HG02884 (cell line): ENCODE measurements around the gene ATG7.
"Not testable (repeated sequence)": the region's sequence is repeated elsewhere in the genome, so short reads cannot be mapped to it uniquely, and the experiment has no call there.

Experiments
- ATAC-seq: cut with Tn5 transposase; IDR thresholded peaks from one replicate; pipeline ENCODE4 v1.9.1; 2021; ENCODE audit warnings: mild to moderate bottlenecking, moderate library complexity; ENCODE audit not compliant: unreplicated experiment

The ATG7 gene

DNA sequence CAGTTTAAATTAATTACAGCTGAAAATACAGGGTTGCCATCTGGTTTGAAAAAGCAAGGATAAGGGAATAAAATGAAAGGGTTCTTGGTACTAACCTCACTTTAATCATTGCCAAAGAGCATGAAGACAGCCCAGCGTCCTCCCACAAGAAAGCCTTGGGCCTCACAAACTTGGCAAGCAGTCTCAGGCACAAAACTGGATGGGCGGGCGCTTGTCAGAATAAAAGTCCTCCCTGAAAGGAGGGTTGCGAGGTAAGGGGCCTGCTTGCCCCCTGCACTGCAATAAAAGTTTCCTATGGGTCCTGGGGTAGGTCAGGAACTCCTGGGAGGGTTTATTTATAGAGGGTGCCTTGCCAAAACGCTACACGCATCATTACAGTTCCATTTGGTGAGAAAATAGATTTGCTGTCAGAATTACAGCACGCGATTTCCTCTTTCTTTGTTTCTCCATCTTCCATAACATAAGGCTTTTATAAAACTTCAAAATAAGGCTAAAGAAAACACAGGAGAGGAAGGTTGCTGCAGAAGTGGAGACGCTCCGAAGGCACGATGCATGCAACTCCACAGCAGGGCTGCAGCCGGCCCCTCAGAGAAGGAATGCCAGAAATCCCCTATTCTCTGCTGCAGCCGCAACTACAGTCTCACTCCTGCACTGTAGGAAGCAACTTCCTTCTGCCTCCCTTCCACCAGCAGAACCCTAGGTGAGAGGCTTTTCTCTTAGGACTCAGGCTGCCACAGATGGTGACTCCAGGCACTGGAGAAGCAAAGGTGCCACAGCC, 310.2 kb downstream of the ATG7 start:
- ATAC-seq, result peak; percentile 51

DNA sequence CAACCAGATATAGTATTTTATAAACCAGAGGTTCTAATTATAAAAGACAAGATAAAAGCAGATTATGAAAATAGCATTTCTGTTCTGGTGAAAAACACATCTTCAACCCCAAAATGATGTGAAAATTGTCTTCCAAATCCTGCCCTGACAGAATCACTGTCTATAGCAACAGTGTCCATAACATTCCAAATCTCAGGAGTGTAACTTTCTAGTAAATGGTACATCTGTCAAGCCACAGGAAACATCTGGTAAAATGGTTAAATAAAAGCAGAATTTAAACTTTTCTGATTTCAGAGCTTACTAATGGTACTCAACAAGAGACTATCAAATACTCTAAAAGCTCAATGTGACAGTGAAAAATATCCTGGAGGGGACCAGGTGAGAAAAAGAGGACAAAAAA, 311.0 kb downstream of the ATG7 start:
- ATAC-seq, result no peak

DNA sequence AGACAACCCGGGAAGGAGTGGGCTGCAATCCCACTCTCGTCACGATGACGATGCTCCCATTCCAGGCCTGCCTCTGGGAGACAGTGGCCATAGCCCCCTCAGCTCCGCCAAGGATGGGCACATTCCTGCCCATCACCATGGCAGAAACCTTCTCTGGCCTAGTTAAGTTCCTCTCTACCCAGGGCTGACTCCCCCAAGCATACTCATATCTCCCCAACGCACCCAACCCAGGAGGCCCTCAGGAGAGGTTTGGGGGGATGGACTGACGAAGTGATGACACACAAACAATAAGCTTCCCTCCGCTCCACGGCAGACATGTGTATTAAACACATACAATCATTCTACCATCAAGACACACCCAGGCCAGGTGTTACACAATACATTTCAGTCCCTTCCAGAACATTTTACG, 311.4 kb downstream of the ATG7 start:
- no peak for ATAC-seq

- ATAC-seq, result no peak
These were observed 312.4 kb downstream of the ATG7 start for GRCh38 chr3:11584570-11584969.

DNA sequence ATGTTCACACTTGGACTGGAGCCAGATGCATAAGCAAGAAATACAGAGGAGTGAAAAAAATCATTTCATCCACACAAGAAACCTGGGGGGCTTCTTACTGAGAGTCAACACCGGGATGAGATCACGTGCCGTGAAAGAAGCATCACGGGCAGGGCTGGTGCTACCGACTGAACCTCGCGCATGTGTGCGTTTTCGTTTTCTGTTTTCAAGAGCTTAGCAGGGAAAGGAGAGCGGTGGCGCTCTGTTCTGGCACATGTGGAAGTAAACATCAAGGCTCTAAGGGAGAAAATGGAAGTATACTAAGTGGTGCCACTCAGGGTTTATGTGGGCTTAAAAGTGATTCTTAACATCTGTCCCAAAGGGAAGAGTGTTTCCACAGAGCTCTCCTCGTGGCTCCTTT, 315.6 kb downstream of the ATG7 start:
- ATAC-seq, result no peak

DNA sequence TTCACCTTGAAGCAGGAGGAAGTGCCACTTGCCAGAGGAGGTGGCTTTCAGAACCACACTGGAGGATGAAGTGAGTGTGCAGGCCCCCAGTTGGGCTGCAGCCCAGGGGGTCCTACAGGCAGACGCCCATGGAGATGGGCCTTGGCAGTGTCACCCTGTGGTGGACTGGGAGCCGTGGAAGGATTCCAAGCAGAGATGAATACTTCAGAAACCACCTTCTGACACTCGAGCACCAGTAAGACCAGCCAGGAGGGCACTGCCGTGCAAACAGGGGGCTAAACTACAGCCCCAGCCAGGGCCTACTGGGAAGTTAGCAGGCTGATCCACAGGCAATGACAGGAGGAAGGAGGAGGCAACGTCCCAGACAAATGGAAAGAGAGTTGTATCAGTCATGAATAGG, 316.1 kb downstream of the ATG7 start:
- no peak for ATAC-seq

DNA sequence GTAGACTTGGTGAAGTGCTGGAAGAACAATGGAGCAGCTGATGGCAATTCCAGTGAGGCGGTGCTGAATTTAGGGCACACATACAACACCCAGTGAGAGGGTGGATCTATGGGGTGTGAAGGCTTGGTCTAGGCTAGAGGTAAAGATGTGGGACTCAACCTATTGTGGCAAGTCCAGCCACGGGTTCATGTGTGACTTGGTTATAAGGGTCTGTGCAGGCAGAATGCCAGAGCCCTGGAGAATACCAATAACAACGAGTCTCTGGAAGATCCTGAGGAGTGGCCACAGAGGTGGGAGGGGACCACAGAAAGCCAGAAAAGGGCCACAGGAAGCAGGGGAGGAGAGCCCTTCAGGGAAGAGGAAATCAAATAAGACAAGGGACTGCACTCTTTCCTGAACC, 316.6 kb downstream of the ATG7 start:
- no peak for ATAC-seq

DNA sequence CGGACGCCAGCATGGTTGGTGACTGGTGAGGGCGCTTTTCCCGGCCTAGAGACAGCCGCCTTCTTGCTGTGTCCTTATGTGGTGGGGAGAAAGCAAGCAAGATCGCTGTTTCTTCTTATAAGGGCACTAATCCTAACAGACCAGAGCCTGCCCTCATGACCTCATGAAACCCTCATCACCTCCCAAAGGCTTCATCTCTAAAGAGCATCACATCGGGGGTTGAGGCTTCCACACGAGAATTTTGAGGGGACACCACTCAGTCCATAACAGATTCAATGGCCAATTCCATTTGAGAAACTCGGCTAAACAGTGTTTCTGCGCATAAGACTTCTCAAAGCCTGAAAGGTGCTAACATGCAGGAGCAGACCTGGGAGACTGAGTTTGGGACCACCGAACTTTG, 317.5 kb downstream of the ATG7 start:
- ATAC-seq, result no peak

DNA sequence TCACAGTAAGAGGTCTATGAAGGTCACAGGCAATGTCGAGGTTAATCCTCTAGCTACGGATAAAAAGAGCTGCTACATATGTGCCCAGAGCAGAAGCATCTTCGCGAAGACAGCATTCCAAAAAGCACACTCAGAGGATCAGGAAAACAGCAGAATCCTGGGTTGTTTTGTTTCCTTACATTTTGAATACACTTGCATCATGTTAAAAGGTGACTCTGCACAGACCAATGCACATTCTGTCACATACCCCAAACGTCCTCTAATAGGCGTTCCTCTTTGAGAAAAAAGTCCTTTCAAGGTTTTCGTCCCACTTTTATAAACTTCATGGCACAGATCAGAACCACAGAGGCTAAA, 318.8 kb downstream of the ATG7 start:
- ATAC-seq, result no peak

- ATAC-seq, result no peak
These were observed 319.4 kb downstream of the ATG7 start for GRCh38 chr3:11591391-11592282.

- ATAC-seq, result no peak
These were observed 320.5 kb downstream of the ATG7 start for GRCh38 chr3:11592445-11593298.

- ATAC-seq, result no peak
These were observed 321.3 kb downstream of the ATG7 start for GRCh38 chr3:11593318-11594034.

GRCh38 chr3:11595024-11595423, 322.8 kb downstream of the ATG7 start:
- not testable (repeated sequence) for ATAC-seq

DNA sequence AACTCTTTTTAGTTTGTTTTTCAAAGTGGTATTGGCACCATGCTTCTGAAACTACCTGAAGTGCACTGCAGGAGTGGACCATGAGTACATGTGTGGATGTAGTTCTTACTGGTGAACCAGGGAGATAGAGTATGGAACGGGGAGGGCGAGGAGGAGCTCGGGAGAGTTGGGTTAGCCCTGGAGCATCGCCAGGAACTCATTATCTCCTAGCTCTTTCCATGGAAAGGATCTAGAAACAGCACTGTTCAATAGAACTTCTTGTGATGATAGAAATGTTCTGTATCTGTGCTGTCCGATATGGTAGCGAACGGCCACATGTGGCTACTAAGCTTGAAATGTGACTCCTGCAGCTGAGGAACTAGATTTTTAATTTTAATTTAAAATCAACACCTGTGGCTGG, 324.2 kb downstream of the ATG7 start:
- no peak for ATAC-seq

DNA sequence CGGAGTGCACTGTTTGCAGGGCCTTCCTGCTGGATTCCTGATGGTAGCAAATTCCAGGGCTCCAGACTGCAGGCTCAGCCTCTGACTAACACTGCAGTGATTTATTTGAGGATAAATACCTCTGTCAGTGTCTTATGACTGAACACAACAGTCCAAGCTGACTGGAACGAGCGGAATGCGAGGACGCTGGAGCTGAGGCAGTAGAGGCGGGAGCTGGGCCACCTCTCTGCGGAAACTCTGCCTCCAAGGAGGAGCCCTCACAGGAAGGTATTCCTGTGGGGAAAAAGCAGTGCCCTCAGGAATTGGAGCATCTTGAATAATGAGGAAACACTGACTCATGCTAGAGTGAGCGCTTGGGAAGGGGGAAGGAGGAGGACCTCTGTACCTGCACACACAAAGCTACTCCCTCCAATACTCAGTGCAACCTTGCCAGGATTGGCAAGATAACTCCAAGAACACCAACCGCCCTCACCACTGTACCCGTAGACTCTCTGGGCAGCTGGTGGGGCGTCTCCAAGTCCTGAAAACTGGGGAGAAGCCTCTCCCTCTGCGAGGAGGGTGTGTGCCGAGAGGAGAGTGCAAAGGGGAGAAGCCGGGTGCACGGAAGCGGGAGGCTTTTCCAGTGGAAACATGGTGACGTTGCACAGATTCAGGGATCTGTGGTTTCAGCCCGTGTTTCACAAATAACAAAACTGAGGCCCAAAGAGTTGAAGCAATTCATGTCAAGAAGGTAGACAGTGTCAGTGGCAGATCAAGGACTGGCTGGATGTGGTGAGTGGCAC, 328.5 kb downstream of the ATG7 start:
- ATAC-seq, result no peak

- peak; percentile 87 for ATAC-seq
These were observed 329.4 kb downstream of the ATG7 start for GRCh38 chr3:11601446-11602238.

DNA sequence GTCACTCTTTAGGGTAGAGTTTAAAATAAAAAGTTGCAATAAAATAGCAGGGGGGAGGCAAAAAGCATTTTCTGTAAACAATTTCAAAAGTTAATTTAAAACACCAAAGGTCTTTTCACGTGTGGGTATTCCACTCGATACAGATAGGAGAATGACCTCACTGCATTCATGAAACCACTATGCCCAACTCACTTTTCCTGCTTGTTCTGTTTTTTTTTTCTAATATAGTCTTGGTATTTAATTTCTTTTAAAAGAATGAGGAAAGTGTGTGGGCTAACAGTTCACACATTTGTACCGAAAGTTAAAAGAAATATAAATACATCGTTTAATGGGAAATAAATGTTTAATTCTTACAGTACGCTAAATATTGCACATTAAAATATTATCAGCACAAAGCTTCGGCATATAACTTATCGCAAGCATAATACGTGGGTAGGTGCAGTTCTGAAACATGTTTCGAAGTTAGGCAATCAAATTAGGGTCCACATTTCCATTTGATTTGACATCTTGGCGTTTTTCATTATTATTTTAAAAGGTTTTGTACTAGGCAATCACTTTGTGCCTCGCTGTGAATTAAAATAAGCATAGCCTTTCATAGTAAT, 330.1 kb downstream of the ATG7 start:
- no peak for ATAC-seq

DNA sequence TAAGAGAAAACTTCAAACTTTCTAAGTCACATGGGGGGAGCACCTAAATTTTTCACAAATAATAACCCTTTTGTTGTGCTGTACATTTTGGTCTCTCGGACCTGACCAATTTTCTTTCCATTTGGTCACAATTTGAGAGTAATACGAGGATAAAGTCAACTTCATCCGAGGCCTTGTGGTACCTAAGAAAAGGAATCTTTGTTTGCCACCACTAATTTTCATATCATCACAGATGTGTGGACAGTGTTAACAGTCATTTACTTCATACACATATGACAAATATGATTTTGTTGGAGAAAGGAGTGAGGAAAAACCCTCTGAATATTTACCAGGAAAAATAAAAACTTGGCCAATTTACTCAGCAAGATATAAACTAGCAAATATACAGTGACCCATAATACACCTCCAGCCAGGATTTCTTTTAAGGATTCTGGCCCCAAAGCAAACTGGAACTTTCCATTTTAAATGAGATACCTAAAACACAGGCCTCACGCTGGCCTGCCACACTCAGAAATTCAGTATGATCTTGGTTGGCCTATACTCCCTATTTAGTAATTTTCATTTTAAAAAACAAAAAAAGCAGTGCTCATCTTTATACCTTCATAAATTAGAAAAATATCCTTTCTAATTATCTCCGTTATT, 330.8 kb downstream of the ATG7 start:
- no peak for ATAC-seq
